ENCODE data around the gene AUTS2. TPM values are rescaled to one million over a fixed set of nuclear protein-coding genes. Genes with fewer than 3 reads are reported as not detected.

The AUTS2 gene
- total and polyA plus RNA-seq, 9 of the 15 experiments (the other 6 are each of a cell fraction or from before 2014, with no cell fraction given), result 0.58 TPM; not detected in 8

GRCh38 chr7:70668606-70669358, 1070.5 kb downstream of the AUTS2 start:
- Histone ChIP-seq H4K20me1 (replicated peaks; ENCODE audit: control insufficient read depth, insufficient read depth, low read length) (no peaks in the 10 kb centered on the region; the same call in 1 of the 2 replicates), H3K9me3 (replicated peaks; ENCODE audit: control insufficient read depth, insufficient read depth, low read depth, low read length) (no peaks in the 10 kb centered on the region), H3K9ac (ENCODE audit: insufficient read depth in 1 of 2, low read depth in 2 of 2, low read length in 2 of 2) (no peak overlapping the region), H3K79me2 (ENCODE audit: control insufficient read depth, insufficient read depth, low read length) (no peaks in the 10 kb centered on the region), H3K9me1 (ENCODE audit: control insufficient read depth, insufficient read depth, low read length) (no peaks in the 10 kb centered on the region), H2AFZ (ENCODE audit: low read depth, low read length) (no peak overlapping the region), H3K27me3 (ENCODE audit: control insufficient read depth in 2 of 2, insufficient read depth in 2 of 2, low read length in 2 of 2) (peaks cover 3 to 12% of the 10 kb centered on the region in 2 experiments; a peak in 3 of 5 replicates), H3K36me3 (ENCODE audit: control insufficient read depth, insufficient read depth, low read length) (no peaks in the 10 kb centered on the region), H3K4me1 (replicated peaks in 1 of 2; ENCODE audit: control insufficient read depth in 2 of 2, insufficient read depth in 2 of 2, low read length in 2 of 2) (no peaks in the 10 kb centered on the region), H3K4me2 (ENCODE audit: insufficient read depth, low read length) (no peak overlapping the region), H3K27ac (ENCODE audit: extremely low read depth, low read depth, low read length) (no peak overlapping the region), H3K4me3 (no peak overlapping the region)
- in situ Hi-C loops (cut with MboI), result no loop called here
- TF ChIP-seq ZFX (CRISPR knock-in tag; IDR thresholded peaks at IDR 0.05), result no peak
- no peak for TF ChIP-seq SRF (CRISPR knock-in tag; IDR thresholded peaks at IDR 0.05)
- no peak for TF ChIP-seq TFE3 (CRISPR knock-in tag; IDR thresholded peaks at IDR 0.05)
- TF ChIP-seq ZNF583 (CRISPR knock-in tag; IDR thresholded peaks at IDR 0.05), result no peak
- TF ChIP-seq HMG20B (CRISPR knock-in tag; IDR thresholded peaks at IDR 0.05), result no peak
- no peak for TF ChIP-seq ZNF174 (CRISPR knock-in tag; IDR thresholded peaks at IDR 0.05)
- no peak for TF ChIP-seq ZNF717 (CRISPR knock-in tag; IDR thresholded peaks at IDR 0.05)
- TF ChIP-seq CHCHD3 (CRISPR knock-in tag; IDR thresholded peaks at IDR 0.05), result no peak
- no peak for TF ChIP-seq ETS2 (tag; IDR thresholded peaks at IDR 0.05; ENCODE audit: borderline replicate concordance, poor library complexity, severe bottlenecking)
- TF ChIP-seq SNAPC5 (CRISPR knock-in tag; IDR thresholded peaks at IDR 0.05), result no peak
- TF ChIP-seq ZNF395 (CRISPR knock-in tag; IDR thresholded peaks at IDR 0.05), result no peak
- TF ChIP-seq BRF1 (IDR thresholded peaks at IDR 0.05; ENCODE audit: borderline replicate concordance, extremely low read depth, insufficient read length), result no peak
- no peak for TF ChIP-seq ZNF707 (CRISPR knock-in tag; conservative IDR thresholded peaks at IDR 0.05)
- TF ChIP-seq ZNF239 (CRISPR knock-in tag; IDR thresholded peaks at IDR 0.05), result no peak
- TF ChIP-seq JUND (IDR thresholded peaks at IDR 0.05; ENCODE audit: borderline replicate concordance, low read depth, low read length), result no peak
- TF ChIP-seq JUND (tag; IDR thresholded peaks at IDR 0.05; ENCODE audit: borderline replicate concordance, low read depth, low read length), result no peak
- TF ChIP-seq ZNF695 (CRISPR knock-in tag; IDR thresholded peaks at IDR 0.05), result no peak
- no peak for TF ChIP-seq ZNF512 (tag; IDR thresholded peaks at IDR 0.05)
- intact Hi-C loops (cut with micrococcal nuclease), result no loop called here
- ChIA-PET POLR2A (no interaction called here), CTCF (ENCODE audit: low intra/inter-chr PET ratio) (no interaction called here)
- no peak for DNase-seq (ENCODE audit: extremely low read depth in 1 of 4, low spot score in 3 of 4)
- BruUV-seq (replicated peaks), result no TSS peak
- FAIRE-seq, result no peak
- 2% methylated on average over 16 of the region's 16 CpGs for WGBS (ENCODE audit: insufficient coverage, low coverage, missing lambda C conversion rate)
- ATAC-seq, result no peak
